Neural cell (in vitro differentiated cells): Measurements from ENCODE around the gene FAM174A. TPM values are rescaled to one million over a fixed set of nuclear protein-coding genes. Genes with fewer than 3 reads are reported as not detected.

Experiments
- H2AFZ ChIP-seq: fragments of 200-600, 300-800 bp; sonication (generic), shearing (Covaris generic); 2 replicates; pipeline ENCODE4 v1.6.0; 2014; ENCODE audit warnings: low read depth, mild to moderate bottlenecking, antibody characterized with exemption, low read length, moderate library complexity
- H3F3A ChIP-seq: fragments of 200-600 bp; shearing (Covaris generic); 2 replicates; pipeline ENCODE4 v1.6.1; 2016; ENCODE audit warnings: mild to moderate bottlenecking, moderate library complexity, mixed read lengths, antibody characterized with exemption, low read length; ENCODE audit not compliant: insufficient read depth, poor library complexity, severe bottlenecking
- H3K27ac ChIP-seq: fragments of 200-600, 300-800 bp; sonication (generic), shearing (Covaris generic); 2 replicates; pipeline ENCODE4 v1.5.1; 2014; ENCODE audit warnings: mild to moderate bottlenecking, low read length, moderate library complexity
- H3K27me3 ChIP-seq: fragments of 300-800, 200-600 bp; sonication (generic), shearing (Covaris generic); 2 replicates; pipeline ENCODE4 v1.6.0; 2014; ENCODE audit warnings: mild to moderate bottlenecking, low read depth, low read length, moderate library complexity; ENCODE audit not compliant: insufficient read depth
- H3K36me3 ChIP-seq: fragments of 300-800, 200-600 bp; sonication (generic), shearing (Covaris generic); 2 replicates; pipeline ENCODE4 v1.5.1; 2014; ENCODE audit warnings: mild to moderate bottlenecking, antibody characterized with exemption, low read length, moderate library complexity; ENCODE audit not compliant: insufficient read depth
- H3K4me2 ChIP-seq: fragments of 300-800, 200-600 bp; sonication (generic), shearing (Covaris generic); 2 replicates; pipeline ENCODE4 v1.6.0; 2014; ENCODE audit warnings: mild to moderate bottlenecking, low read length
- H3K4me3 ChIP-seq: fragments of 300-800, 200-600 bp; sonication (generic), shearing (Covaris generic); 2 replicates; pipeline ENCODE4 v1.5.1; 2014; ENCODE audit warnings: mild to moderate bottlenecking, low read length, moderate library complexity
- H3K79me2 ChIP-seq: fragments of 200-600 bp; shearing (Covaris generic); replicated peaks from 2 replicates; pipeline ENCODE4 v1.6.0; 2014; ENCODE audit warnings: mild to moderate bottlenecking, low read length, moderate library complexity; ENCODE audit not compliant: insufficient read depth
- H3K9ac ChIP-seq: fragments of 300-800, 200-600 bp; sonication (generic), shearing (Covaris generic); 2 replicates; pipeline ENCODE4 v1.6.1; 2016; ENCODE audit warnings: mild to moderate bottlenecking, low read length, mixed read lengths
- H3K9me2 ChIP-seq: fragments of 200-600 bp; shearing (Covaris generic); 2 replicates; pipeline ENCODE4 v1.6.1; 2016; ENCODE audit warnings: mild to moderate bottlenecking, low read length, mixed read lengths; ENCODE audit not compliant: insufficient read depth
- H3K9me3 ChIP-seq: fragments of 200-600, 300-800 bp; sonication (generic), shearing (Covaris generic); 2 replicates; pipeline ENCODE4 v1.6.1; 2016; ENCODE audit warnings: mild to moderate bottlenecking, mixed run types, low read length, moderate library complexity, mixed read lengths
- H4K20me1 ChIP-seq: fragments of 200-600 bp; shearing (Covaris generic); 2 replicates; pipeline ENCODE4 v1.6.1; 2016; ENCODE audit warnings: mild to moderate bottlenecking, mixed run types; ENCODE audit not compliant: insufficient read depth
- CTCF ChIP-seq: fragments of 450-650 bp; IDR thresholded peaks from 2 replicates; pipeline ENCODE4 v1.5.1; 2014; ENCODE audit warnings: antibody characterized with exemption, mild to moderate bottlenecking, moderate library complexity; ENCODE audit not compliant: poor library complexity, severe bottlenecking
- EP300 ChIP-seq: fragments of 450-650 bp; conservative IDR thresholded peaks from 2 replicates; pipeline ENCODE4 v1.6.1; 2014; ENCODE audit warnings: antibody characterized with exemption, mild to moderate bottlenecking, moderate library complexity; ENCODE audit not compliant: poor library complexity, severe bottlenecking
- EZH2 ChIP-seq: fragments of 200-600, 300-800 bp; shearing (Covaris generic), sonication (generic); IDR thresholded peaks from 2 replicates; pipeline ENCODE4 v1.6.1; 2014; ENCODE audit warnings: antibody characterized with exemption, low read length, borderline replicate concordance, mild to moderate bottlenecking; ENCODE audit not compliant: insufficient read depth, poor library complexity, severe bottlenecking
- MXI1 ChIP-seq: fragments of 450-650 bp; conservative IDR thresholded peaks from 2 replicates; pipeline ENCODE4 v1.6.1; 2014; ENCODE audit warnings: antibody characterized with exemption, mild to moderate bottlenecking; ENCODE audit not compliant: poor library complexity, severe bottlenecking
- POLR2AphosphoS5 ChIP-seq: IDR thresholded peaks from 2 replicates; pipeline ENCODE4 v1.6.1; 2012
- RAD21 ChIP-seq: fragments of 450-650 bp; conservative IDR thresholded peaks from 2 replicates; pipeline ENCODE4 v1.6.1; 2014; ENCODE audit warnings: antibody characterized with exemption, mild to moderate bottlenecking, moderate library complexity
- REST ChIP-seq: IDR thresholded peaks from 2 replicates; pipeline ENCODE4 v1.6.1; 2012; ENCODE audit warnings: borderline replicate concordance
- SMC3 ChIP-seq: fragments of 450-650 bp; conservative IDR thresholded peaks from 2 replicates; pipeline ENCODE4 v1.6.1; 2014; ENCODE audit warnings: antibody characterized with exemption, mild to moderate bottlenecking, moderate library complexity; ENCODE audit not compliant: poor library complexity
- TAF1 ChIP-seq: IDR thresholded peaks from 2 replicates; pipeline ENCODE4 v1.6.1; 2012; ENCODE audit warnings: low read depth
- polyA plus RNA-seq: library from polyadenylated mRNA; depleted of rRNA; stranded (reverse); fragments of >200 nt; gene quantifications from 2 replicates; pipeline ENCODE4 v1.2.3, GENCODE V29; 2014

The FAM174A gene
- polyA plus RNA-seq, 1 donor from 2014 or later = 33.9 TPM

GRCh38 chr5:100560860-100561259, 25.7 kb downstream of the FAM174A start:
- no peak overlapping the region for H2AFZ ChIP-seq
- no peaks in the 10 kb centered on the region for H3F3A ChIP-seq
- no peaks in the 10 kb centered on the region for H3K79me2 ChIP-seq
- no peaks in the 10 kb centered on the region for H3K27me3 ChIP-seq
- no peak for TF ChIP-seq MXI1
- no peak for TF ChIP-seq TAF1
- TF ChIP-seq EP300 = no peak
- TF ChIP-seq REST = no peak
- TF ChIP-seq CTCF = no peak
- no peak for TF ChIP-seq SMC3
- no peak for TF ChIP-seq EZH2
- TF ChIP-seq POLR2AphosphoS5 = no peak
- TF ChIP-seq RAD21 = no peak
- no peak overlapping the region for H3K9ac ChIP-seq
- H3K9me3 ChIP-seq = no peaks in the 10 kb centered on the region
- H4K20me1 ChIP-seq = no peaks in the 10 kb centered on the region
- H3K36me3 ChIP-seq = no peaks in the 10 kb centered on the region
- H3K4me3 ChIP-seq = no peak overlapping the region
- no peak overlapping the region for H3K27ac ChIP-seq
- no peaks in the 10 kb centered on the region for H3K9me2 ChIP-seq
- H3K4me2 ChIP-seq = no peak overlapping the region

GRCh38 chr5:100562821-100563220, 27.6 kb downstream of the FAM174A start:
- no peak overlapping the region for H3K4me3 ChIP-seq
- H3K36me3 ChIP-seq = no peaks in the 10 kb centered on the region
- no peak for TF ChIP-seq EP300
- TF ChIP-seq SMC3 = no peak
- TF ChIP-seq RAD21 = no peak
- no peak for TF ChIP-seq EZH2
- no peak for TF ChIP-seq REST
- TF ChIP-seq POLR2AphosphoS5 = no peak
- no peak for TF ChIP-seq CTCF
- TF ChIP-seq TAF1 = no peak
- no peak for TF ChIP-seq MXI1
- H3K9me3 ChIP-seq = no peaks in the 10 kb centered on the region
- H3F3A ChIP-seq = no peaks in the 10 kb centered on the region
- H3K9me2 ChIP-seq = no peaks in the 10 kb centered on the region
- no peak overlapping the region for H3K4me2 ChIP-seq
- H2AFZ ChIP-seq = no peak overlapping the region
- H3K79me2 ChIP-seq = no peaks in the 10 kb centered on the region
- no peak overlapping the region for H3K9ac ChIP-seq
- no peaks in the 10 kb centered on the region for H4K20me1 ChIP-seq
- H3K27ac ChIP-seq = no peak overlapping the region
- H3K27me3 ChIP-seq = no peaks in the 10 kb centered on the region
